Thymus (tissue), 11 donors: ENCODE data around the gene MOV10L1. TPM values are rescaled to one million over a fixed set of nuclear protein-coding genes. Genes with fewer than 3 reads are reported as not detected.

Source experiments
- DNase-seq, 9 donors: peaks; one replicate each; pipeline ENCODE4 v3.0.0-alpha.2; 2013; ENCODE audit warnings: low spot score in 9 of 9, low read depth in 6 of 9, missing footprints in 1 of 9
- H3K27ac ChIP-seq, 2 donors: one replicate each; pipeline ENCODE4 v1.5.1; 2013; ENCODE audit warnings: control low read depth in 1 of 2, low read depth in 1 of 2, low read length in 1 of 2, mild to moderate bottlenecking in 1 of 2, moderate library complexity in 1 of 2
- H3K27me3 ChIP-seq, 2 donors: one replicate each; pipeline ENCODE4 v1.5.1; 2013; ENCODE audit warnings: low read length in 1 of 2; ENCODE audit not compliant: control insufficient read depth in 2 of 2, insufficient read depth in 1 of 2
- H3K36me3 ChIP-seq, 2 donors: one replicate each; pipeline ENCODE4 v1.5.1; 2013; ENCODE audit warnings: low read length in 1 of 2, mild to moderate bottlenecking in 1 of 2, moderate library complexity in 1 of 2; ENCODE audit not compliant: control insufficient read depth in 2 of 2, insufficient read depth in 2 of 2
- H3K4me1 ChIP-seq, 2 donors: one replicate each; pipeline ENCODE4 v1.5.1; 2013; ENCODE audit warnings: low read length in 2 of 2; ENCODE audit not compliant: control insufficient read depth in 2 of 2, insufficient read depth in 2 of 2
- H3K4me3 ChIP-seq, 2 donors: one replicate each; pipeline ENCODE4 v1.5.1; 2013; ENCODE audit warnings: low read length in 2 of 2, control low read depth in 1 of 2, mild to moderate bottlenecking in 1 of 2
- H3K9me3 ChIP-seq, 2 donors: one replicate each; pipeline ENCODE4 v1.5.1; 2013; ENCODE audit warnings: low read length in 1 of 2, mild to moderate bottlenecking in 1 of 2; ENCODE audit not compliant: control insufficient read depth in 2 of 2, insufficient read depth in 1 of 2
- whole genome bisulfite sequencing: extraction: QIAGEN DNeasy Blood & Tissue Kit; methylation state at CpG from one replicate; pipeline ENCODE4 v1.1.7; 2013; 5-methylcytosine and 5-hydroxymethylcytosine counted together
- polyA plus RNA-seq: library from polyadenylated mRNA; stranded (reverse); fragments of 200-250 nt; gene quantifications from one replicate; pipeline ENCODE4 v1.2.3, GENCODE V29; 2013
- total RNA-seq: library from RNA; stranded (reverse); fragments of 120-200 nt; gene quantifications from one replicate; pipeline ENCODE4 v1.2.4, GENCODE V29; 2013
- donor health status: healthy.

The MOV10L1 gene
- total and polyA plus RNA-seq, 2 donors = 0.14 to 0.32 TPM

DNA sequence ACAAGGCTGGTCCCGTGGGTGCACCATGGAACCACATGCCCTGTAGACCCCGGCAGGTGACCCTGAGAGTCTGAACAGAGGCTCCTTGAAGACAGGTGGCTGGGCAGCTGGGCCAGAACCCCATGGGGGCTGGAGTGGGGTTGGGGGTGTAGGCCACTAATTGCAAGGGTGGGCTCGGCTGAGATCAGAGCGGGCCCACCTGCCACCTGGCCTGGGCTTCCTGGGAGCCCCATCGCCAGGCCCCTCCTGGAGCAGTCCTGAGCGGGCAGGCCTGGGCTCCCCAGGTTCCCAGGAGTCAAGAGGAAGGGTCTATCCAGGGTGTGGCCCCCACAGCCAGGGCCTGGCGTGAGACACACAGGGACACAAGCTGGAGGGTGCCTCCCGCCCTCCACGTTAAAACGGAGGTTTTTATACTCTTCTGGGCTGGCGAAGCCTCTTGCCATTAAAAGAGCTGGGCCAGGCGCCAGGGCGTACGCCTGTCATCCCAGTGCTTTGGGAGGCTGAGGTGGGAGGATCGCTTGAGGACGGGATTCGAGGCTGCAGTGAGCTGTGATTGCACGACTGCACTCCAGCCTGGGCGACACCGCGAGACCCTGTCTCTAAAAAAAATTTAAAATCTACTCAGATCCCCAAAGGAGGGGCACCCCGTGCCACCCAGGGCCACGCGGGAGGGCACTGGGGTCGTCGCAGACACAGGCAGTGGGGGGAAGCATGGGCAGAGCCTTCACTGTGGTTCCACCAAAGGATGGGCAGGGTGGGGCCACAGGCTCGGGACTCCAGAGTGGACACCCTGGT, 91.1 kb downstream of the MOV10L1 start:
- WGBS = 96% methylated on average over 27 of the region's 27 CpGs
- Histone ChIP-seq H3K4me3 (no peak overlapping the region), H3K9me3 (no peaks in the 10 kb centered on the region), H3K36me3 (no peaks in the 10 kb centered on the region), H3K4me1 (peaks cover 6 to 14% of the 10 kb centered on the region in 2 donors), H3K27me3 (peaks cover 17 to 60% of the 10 kb centered on the region in 2 donors), H3K27ac (no peak overlapping the region)
- no peak for DNase-seq

DNA sequence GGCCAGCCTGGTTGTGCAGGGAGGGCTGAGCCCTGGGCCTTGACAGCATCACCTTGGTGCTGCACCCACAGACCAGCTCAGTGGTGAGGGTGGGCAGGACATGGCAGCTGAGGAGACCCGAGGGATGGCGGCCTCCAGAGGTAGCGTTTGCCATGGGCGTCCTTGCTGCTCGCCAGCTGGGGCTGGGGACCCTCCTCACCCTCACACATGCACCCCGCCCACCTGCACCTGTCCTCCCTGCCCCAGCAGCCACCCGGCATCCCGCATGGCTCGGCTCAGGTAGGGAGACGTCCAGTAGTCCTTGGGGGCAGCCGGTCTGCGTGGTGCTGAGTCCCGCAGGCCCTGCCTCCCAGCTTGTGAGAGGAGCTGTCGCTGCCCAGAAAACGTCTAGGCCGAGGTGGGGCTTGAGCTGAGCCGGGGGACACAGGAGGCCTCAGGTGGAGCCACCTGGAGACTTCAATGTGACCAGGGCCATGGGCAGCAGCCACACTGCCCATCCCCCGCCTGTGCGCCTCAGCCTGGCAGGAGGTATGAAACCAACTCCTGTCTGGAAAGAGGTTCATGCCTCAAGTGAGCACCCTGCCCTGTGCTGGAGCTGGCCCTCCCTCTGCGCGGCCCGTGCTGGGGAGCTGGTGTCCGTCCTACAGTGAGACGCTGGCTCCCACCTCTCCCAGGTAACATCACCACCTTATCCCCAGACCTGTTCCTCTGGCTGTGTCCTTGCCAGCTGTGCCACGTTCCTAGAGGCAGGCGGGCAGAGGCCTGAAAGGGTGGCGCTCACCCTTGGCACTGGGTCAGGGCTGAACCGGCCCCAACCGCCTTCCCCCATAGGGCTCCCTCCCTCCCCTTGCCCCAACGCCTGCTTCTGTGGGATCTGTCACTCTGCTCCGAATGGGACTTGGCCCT, 92.6 kb downstream of the MOV10L1 start:
- peaks cover 14 to 24% of the 10 kb centered on the region in 2 donors for H3K4me1 ChIP-seq
- H3K36me3 ChIP-seq = no peaks in the 10 kb centered on the region
- no peak overlapping the region for H3K4me3 ChIP-seq
- peaks cover 17 to 50% of the 10 kb centered on the region in 2 donors for H3K27me3 ChIP-seq
- H3K9me3 ChIP-seq = no peaks in the 10 kb centered on the region
- DNase-seq = no peak
- 95% methylated on average over 31 of the region's 31 CpGs for WGBS
- no peak overlapping the region for H3K27ac ChIP-seq

DNA sequence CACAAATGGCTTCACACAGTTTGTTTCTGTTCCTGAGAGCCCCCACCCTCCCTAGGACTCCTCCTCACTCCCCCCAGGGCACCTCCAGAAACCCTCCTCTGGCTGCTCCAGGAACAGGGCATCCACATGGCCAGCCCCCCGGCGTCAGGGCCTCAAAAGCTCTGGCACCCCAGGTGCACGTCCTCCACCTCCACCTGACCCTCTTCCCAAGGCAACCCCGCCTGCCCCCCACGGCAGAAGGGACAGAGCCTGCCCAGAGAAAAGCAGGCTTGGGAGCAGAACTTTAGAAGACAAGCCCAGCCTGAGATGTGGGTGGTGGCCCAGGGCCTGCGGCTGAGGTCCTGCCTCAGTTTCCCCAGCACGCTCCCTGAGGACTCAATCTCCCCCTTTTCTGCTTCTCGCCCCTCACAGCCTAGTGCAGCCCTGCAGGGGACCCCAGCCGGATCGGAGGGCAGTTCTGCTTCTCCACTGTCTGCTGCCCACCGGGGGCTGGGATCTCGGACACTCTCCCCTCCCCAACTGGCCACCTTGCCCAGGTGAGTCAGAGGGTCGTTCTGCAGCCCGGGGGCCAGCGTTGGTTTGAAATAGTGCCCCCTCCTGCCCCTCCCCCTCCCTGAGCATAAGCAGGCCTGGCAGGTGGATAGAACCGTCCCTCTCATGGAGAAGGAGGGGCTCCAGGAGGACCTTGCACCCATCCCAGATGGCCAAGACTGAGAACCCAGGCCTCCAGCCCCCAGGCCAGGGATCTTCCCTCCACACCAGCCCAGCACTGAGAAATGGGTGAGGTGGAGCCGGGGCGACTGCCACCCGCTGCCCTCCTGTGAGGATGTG, 93.5 kb downstream of the MOV10L1 start:
- Histone ChIP-seq H3K27me3 (peaks cover 16 to 42% of the 10 kb centered on the region in 2 donors), H3K36me3 (peaks cover 0 to under 1% of the 10 kb centered on the region in 2 donors), H3K9me3 (no peaks in the 10 kb centered on the region), H3K27ac (no peak overlapping the region), H3K4me3 (no peak overlapping the region), H3K4me1 (peaks cover 15 to 28% of the 10 kb centered on the region in 2 donors)
- DNase-seq = no peak
- 95% methylated on average over 19 of the region's 19 CpGs for WGBS

DNA sequence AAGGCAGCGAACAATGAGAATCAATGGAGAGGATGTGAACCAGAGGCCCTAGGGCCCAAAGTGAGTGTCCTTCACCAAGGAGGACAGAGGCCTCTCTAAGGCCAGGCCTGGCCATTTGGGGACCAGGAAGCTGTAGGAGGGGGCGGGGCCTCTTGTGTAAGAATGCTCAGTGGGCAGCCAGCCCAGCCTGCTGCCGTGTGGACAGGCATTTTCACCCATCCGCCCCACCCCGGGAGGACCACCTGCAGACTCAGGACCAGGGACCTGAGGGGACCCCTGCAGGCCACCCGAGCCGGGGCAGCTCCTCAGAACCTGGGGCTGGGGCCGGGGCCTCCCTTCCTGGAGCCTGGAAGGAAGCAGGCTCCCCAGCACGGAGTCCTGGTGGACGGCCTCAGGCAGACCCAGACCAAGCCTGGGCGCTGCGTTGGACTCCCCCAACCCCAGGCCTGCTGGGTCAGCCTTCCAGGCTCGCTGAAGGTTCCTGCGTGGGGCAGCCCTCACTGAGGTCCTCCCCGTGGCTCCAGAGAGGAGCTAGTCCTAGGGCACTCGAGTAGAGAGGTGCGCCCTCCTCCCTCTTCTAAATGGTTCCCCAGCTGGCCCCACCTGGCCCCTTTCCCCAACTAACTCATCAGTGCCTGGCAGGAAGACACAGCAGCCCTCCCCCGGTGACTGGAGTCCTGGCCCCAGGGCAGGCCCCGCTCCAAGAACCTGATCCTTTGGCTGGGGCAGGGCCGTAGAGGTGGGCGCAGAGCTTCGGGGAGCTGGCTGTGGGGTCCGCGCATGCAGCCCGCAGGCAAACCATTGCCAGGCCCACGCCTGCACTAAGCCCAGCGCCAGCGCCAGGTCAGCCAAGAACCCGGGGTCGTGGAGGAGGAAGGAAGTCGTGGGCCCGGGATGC, 94.4 kb downstream of the MOV10L1 start:
- H3K27ac ChIP-seq = no peak overlapping the region
- H3K27me3 ChIP-seq = peaks cover 13 to 33% of the 10 kb centered on the region in 2 donors
- H3K4me3 ChIP-seq = no peak overlapping the region
- H3K9me3 ChIP-seq = peaks cover 0 to 1% of the 10 kb centered on the region in 2 donors
- no peak for DNase-seq
- 71% methylated on average over 32 of the region's 32 CpGs for WGBS
- H3K36me3 ChIP-seq = peaks cover 0 to 4% of the 10 kb centered on the region in 2 donors
- H3K4me1 ChIP-seq = peaks cover 16 to 37% of the 10 kb centered on the region in 2 donors

- Histone ChIP-seq H3K36me3 (peaks cover 0 to 4% of the 10 kb centered on the region in 2 donors), H3K27ac (no peak overlapping the region), H3K27me3 (peaks cover 13 to 26% of the 10 kb centered on the region in 2 donors), H3K9me3 (peaks cover 0 to 4% of the 10 kb centered on the region in 2 donors), H3K4me1 (peaks cover 23 to 42% of the 10 kb centered on the region in 2 donors), H3K4me3 (peak overlapping the region; percentile 21 to 76)
- 15% methylated on average over 63 of the region's 63 CpGs for WGBS
- DNase-seq = no peak
These were observed 95.1 kb downstream of the MOV10L1 start for GRCh38 chr22:50184902-50185374.

DNA sequence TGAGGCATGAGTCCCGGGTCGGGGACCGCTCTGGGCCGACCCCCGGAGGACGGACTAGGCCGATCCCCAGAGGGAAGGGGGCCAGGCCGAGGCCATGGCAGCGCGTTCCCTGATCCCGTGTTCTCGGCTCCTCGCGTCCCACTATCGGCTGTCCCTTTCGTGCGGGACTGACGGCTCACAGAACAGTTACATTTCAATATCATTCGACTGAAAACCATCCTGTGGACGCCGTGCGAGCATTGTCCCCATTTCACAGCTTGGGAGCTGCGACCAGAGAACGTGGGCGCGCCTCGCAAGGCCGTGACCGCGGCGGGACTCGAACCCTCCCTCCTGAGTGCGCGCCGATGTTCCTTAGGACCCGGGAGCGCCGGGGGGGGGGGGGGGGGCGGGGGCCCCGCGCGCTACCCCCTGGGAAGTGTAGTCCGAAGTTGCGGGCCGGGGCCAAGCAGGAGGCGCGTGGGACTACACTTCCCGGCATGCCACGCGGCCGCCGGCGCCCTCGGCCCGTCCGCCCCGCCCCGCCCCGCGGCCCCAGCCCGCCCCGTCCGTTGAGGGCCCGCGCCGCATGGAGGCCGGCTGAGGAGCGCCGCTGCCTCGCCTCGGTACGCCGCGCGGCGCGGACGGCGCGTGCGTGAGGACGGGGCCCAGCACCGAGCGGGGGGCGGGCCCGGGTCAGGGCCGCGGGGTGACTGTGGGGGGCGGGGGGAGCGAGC, 95.7 kb downstream of the MOV10L1 start, which contains the start of gene TRABD:
TSS of gene TRABD (plus strand) at position 539 of the 713 bp plus-strand sequence. CDS start 7,148 bp downstream, outside the sequence.
- peaks cover 0 to 4% of the 10 kb centered on the region in 2 donors for H3K9me3 ChIP-seq
- peak within 1 kb of the TSS; percentile 60 to 76 for H3K4me3 ChIP-seq
- peaks cover 0 to 4% of the 10 kb centered on the region in 2 donors for H3K36me3 ChIP-seq
- H3K27me3 ChIP-seq = peaks cover 13 to 24% of the 10 kb centered on the region in 2 donors
- H3K4me1 ChIP-seq = peaks cover 24 to 44% of the 10 kb centered on the region in 2 donors
- WGBS = 3% methylated on average over 85 of the region's 90 CpGs
- peak in 8 of 9 donors; percentile 55 to 92 (median 81) for DNase-seq
- peak within 1 kb of the TSS; percentile 19 to 58 for H3K27ac ChIP-seq

DNA sequence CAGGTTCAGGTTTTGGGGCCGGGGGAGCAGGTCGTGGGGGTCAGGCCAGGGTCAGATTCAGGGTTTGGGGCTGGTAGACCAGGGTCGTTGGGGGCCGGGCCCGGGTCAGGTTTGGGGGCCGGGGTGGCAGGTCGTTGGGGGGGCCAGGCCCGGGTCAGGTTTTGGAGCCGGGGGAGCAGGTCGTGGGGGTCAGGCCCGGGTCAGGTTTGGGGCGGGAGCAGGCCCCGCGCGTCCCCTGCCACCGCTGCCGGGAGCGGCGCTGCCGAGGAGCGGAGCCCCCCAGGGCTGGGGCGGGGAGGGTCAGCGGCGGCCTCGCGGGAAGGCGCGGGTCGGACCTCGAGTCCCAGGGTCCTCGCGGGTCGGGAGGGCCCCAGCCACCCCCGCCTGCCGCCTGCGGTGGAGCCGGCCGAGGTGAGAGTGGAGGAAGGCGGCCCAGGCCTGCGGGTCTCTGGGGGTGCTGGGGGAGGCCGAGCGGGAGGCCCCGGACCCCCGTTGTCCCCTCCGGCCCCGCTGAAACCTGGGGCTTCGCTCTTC, 96.4 kb downstream of the MOV10L1 start:
- H3K4me3 ChIP-seq = peak overlapping the region; percentile 60 to 76
- peaks cover 13 to 24% of the 10 kb centered on the region in 2 donors for H3K27me3 ChIP-seq
- H3K27ac ChIP-seq = peak overlapping the region; percentile 19 to 58
- peaks cover 0 to 4% of the 10 kb centered on the region in 2 donors for H3K36me3 ChIP-seq
- 2% methylated on average over 47 of the region's 47 CpGs for WGBS
- peak in 1 of 9 donors; percentile 27 for DNase-seq
- peaks cover 0 to 4% of the 10 kb centered on the region in 2 donors for H3K9me3 ChIP-seq
- H3K4me1 ChIP-seq = peaks cover 29 to 51% of the 10 kb centered on the region in 2 donors
